Mesendoderm (in vitro differentiated cells): ENCODE results near the gene MCFD2.
A peak's percentile ranks its signal among the peaks of the same experiment; 100 is the strongest.

Experiments
- DNase-seq: peaks from one replicate; pipeline ENCODE4 v3.0.0; 2013
- H2AK5ac ChIP-seq: 2 replicates; pipeline ENCODE4 v1.6.1; 2013; ENCODE audit warnings: low read length, inconsistent platforms
- H2BK120ac ChIP-seq: 2 replicates; pipeline ENCODE4 v1.6.1; 2013; ENCODE audit warnings: low read depth, mild to moderate bottlenecking, low read length, moderate library complexity, mixed read lengths
- H2BK15ac ChIP-seq: replicated peaks from 2 replicates; pipeline ENCODE4 v1.6.1; 2013; ENCODE audit warnings: low read depth, mild to moderate bottlenecking, moderate library complexity
- H2BK5ac ChIP-seq: 2 replicates; pipeline ENCODE4 v1.6.1; 2013; ENCODE audit warnings: low read length, inconsistent platforms
- H3K18ac ChIP-seq: 2 replicates; pipeline ENCODE4 v1.6.1; 2013; ENCODE audit warnings: mild to moderate bottlenecking, low read length, mixed read lengths
- H3K23ac ChIP-seq: one replicate; pipeline ENCODE4 v1.6.1; 2013; ENCODE audit warnings: low read length
- H3K27ac ChIP-seq: 2 replicates; pipeline ENCODE4 v1.5.1; 2013; ENCODE audit warnings: low read depth, mild to moderate bottlenecking, inconsistent platforms, low read length, moderate library complexity
- H3K27me3 ChIP-seq: 2 replicates; pipeline ENCODE4 v1.6.1; 2013; ENCODE audit warnings: low read length, control low read depth, mild to moderate bottlenecking, inconsistent platforms; ENCODE audit not compliant: insufficient read depth, poor library complexity
- H3K36me3 ChIP-seq: 2 replicates; pipeline ENCODE4 v1.6.1; 2013; ENCODE audit warnings: low read length, inconsistent platforms; ENCODE audit not compliant: control insufficient read depth, insufficient read depth
- H3K4ac ChIP-seq: one replicate; pipeline ENCODE4 v1.6.1; 2013; ENCODE audit warnings: low read depth, mild to moderate bottlenecking, low read length, moderate library complexity
- H3K4me1 ChIP-seq: 2 replicates; pipeline ENCODE4 v1.6.1; 2013; ENCODE audit warnings: low read depth, low read length, inconsistent platforms; ENCODE audit not compliant: control insufficient read depth
- H3K4me2 ChIP-seq: 2 replicates; pipeline ENCODE4 v1.6.1; 2013; ENCODE audit warnings: low read length
- H3K4me3 ChIP-seq: 2 replicates; pipeline ENCODE4 v1.5.1; 2013; ENCODE audit warnings: mild to moderate bottlenecking, low read length
- H3K56ac ChIP-seq: one replicate; pipeline ENCODE4 v1.6.1; 2013; ENCODE audit warnings: low read length
- H3K79me1 ChIP-seq: 2 replicates; pipeline ENCODE4 v1.6.1; 2013; ENCODE audit warnings: low read length, inconsistent platforms
- H3K79me2 ChIP-seq: 2 replicates; pipeline ENCODE4 v1.6.1; 2013; ENCODE audit warnings: mild to moderate bottlenecking, low read length; ENCODE audit not compliant: control insufficient read depth, insufficient read depth
- H3K9ac ChIP-seq: 2 replicates; pipeline ENCODE4 v1.6.1; 2013; ENCODE audit warnings: low read length, inconsistent platforms
- H4K5ac ChIP-seq: one replicate; pipeline ENCODE4 v1.6.1; 2013; ENCODE audit warnings: low read length
- H4K8ac ChIP-seq: one replicate; pipeline ENCODE4 v1.6.1; 2013; ENCODE audit warnings: low read depth, mild to moderate bottlenecking, control low read depth, low read length, moderate library complexity
- WGBS: extraction: QIAGEN DNeasy Blood & Tissue Kit; methylation state at CpG from one replicate; pipeline ENCODE4 v1.1.7; 2013; ENCODE audit warnings: low lambda C conversion rate, missing lambda C conversion rate; ENCODE audit not compliant: insufficient coverage; ENCODE audit errors: extremely low coverage; 5-methylcytosine and 5-hydroxymethylcytosine counted together

The MCFD2 gene

GRCh38 chr2:46943881-46944798 is 28.5 kb upstream of the MCFD2 start:
- Histone ChIP-seq H3K36me3 (no peaks in the 10 kb centered on the region), H3K4me1 (peaks cover 7% of the 10 kb centered on the region), H3K56ac (no peak overlapping the region), H3K23ac (no peak overlapping the region), H3K4me2 (no peak overlapping the region), H3K4ac (no peak overlapping the region), H2AK5ac (no peak overlapping the region), H4K5ac (no peak overlapping the region), H4K8ac (no peak overlapping the region), H2BK15ac (no peak overlapping the region), H2BK120ac (no peak overlapping the region), H3K27ac (no peak overlapping the region), H3K79me1 (peaks cover 4% of the 10 kb centered on the region), H3K79me2 (peaks cover 4% of the 10 kb centered on the region), H3K9ac (no peak overlapping the region), H2BK5ac (no peak overlapping the region), H3K4me3 (no peak overlapping the region), H3K18ac (no peak overlapping the region), H3K27me3 (no peaks in the 10 kb centered on the region)
- no CpG with 5 or more reads among the region's 9 CpGs for WGBS
- no peak for DNase-seq

- H3K56ac ChIP-seq = no peak overlapping the region
- H2BK5ac ChIP-seq = no peak overlapping the region
- no peak overlapping the region for H3K18ac ChIP-seq
- no peak overlapping the region for H2BK120ac ChIP-seq
- no peak overlapping the region for H4K8ac ChIP-seq
- H3K23ac ChIP-seq = no peak overlapping the region
- H3K4ac ChIP-seq = no peak overlapping the region
- no peak overlapping the region for H3K4me2 ChIP-seq
- H2BK15ac ChIP-seq = no peak overlapping the region
- H3K79me2 ChIP-seq = peaks cover 3% of the 10 kb centered on the region
- no peak for DNase-seq
- H3K4me1 ChIP-seq = peaks cover 7% of the 10 kb centered on the region
- no peak overlapping the region for H4K5ac ChIP-seq
- no peak overlapping the region for H3K9ac ChIP-seq
- no peak overlapping the region for H2AK5ac ChIP-seq
- peaks cover 1% of the 10 kb centered on the region for H3K79me1 ChIP-seq
- no peaks in the 10 kb centered on the region for H3K36me3 ChIP-seq
- no peaks in the 10 kb centered on the region for H3K27me3 ChIP-seq
- H3K27ac ChIP-seq = no peak overlapping the region
- no CpG with 5 or more reads among the region's 10 CpGs for WGBS
- no peak overlapping the region for H3K4me3 ChIP-seq
These were observed 27.5 kb upstream of the MCFD2 start for GRCh38 chr2:46942891-46943626.

- no peak overlapping the region for H4K8ac ChIP-seq
These were observed 26.5 kb upstream of the MCFD2 start for GRCh38 chr2:46942143-46942526.

GRCh38 chr2:46939626-46940359 is 24.2 kb upstream of the MCFD2 start:
- Histone ChIP-seq H3K4ac (no peak overlapping the region), H2BK120ac (no peak overlapping the region), H3K27me3 (no peaks in the 10 kb centered on the region), H3K56ac (peak overlapping the region; percentile 75), H3K4me2 (no peak overlapping the region), H2AK5ac (peak overlapping the region; percentile 22), H2BK5ac (no peak overlapping the region), H4K5ac (no peak overlapping the region), H3K36me3 (no peaks in the 10 kb centered on the region), H3K27ac (peak overlapping the region; percentile 31), H3K79me2 (no peaks in the 10 kb centered on the region), H3K4me3 (no peak overlapping the region), H3K9ac (peak overlapping the region; percentile 53), H4K8ac (no peak overlapping the region), H3K4me1 (peaks cover 7% of the 10 kb centered on the region), H3K79me1 (no peaks in the 10 kb centered on the region), H3K18ac (peak overlapping the region; percentile 95), H3K23ac (no peak overlapping the region), H2BK15ac (no peak overlapping the region)
- no CpG with 5 or more reads among the region's 13 CpGs for WGBS
- peak; percentile 62 for DNase-seq

More at GRCh38 chr2:46942143-46942526, 26.5 kb upstream of the MCFD2 start:
- H3K18ac ChIP-seq = no peak overlapping the region
- H3K36me3 ChIP-seq = no peaks in the 10 kb centered on the region
- peak overlapping the region; percentile 90 for H3K4me3 ChIP-seq
- H3K79me2 ChIP-seq = no peaks in the 10 kb centered on the region
- no peak overlapping the region for H3K27ac ChIP-seq
- WGBS = no CpG with 5 or more reads among the region's 10 CpGs
- H3K9ac ChIP-seq = peak overlapping the region; percentile 90
- H3K23ac ChIP-seq = no peak overlapping the region
- H3K79me1 ChIP-seq = no peaks in the 10 kb centered on the region
- H2BK5ac ChIP-seq = no peak overlapping the region
- H3K4ac ChIP-seq = no peak overlapping the region
- peak overlapping the region; percentile 98 for H3K56ac ChIP-seq
- no peaks in the 10 kb centered on the region for H3K27me3 ChIP-seq
- no peak overlapping the region for H4K5ac ChIP-seq
- H2AK5ac ChIP-seq = no peak overlapping the region
- H3K4me2 ChIP-seq = peak overlapping the region; percentile 82
- no peak for DNase-seq
- no peak overlapping the region for H2BK120ac ChIP-seq
- no peak overlapping the region for H2BK15ac ChIP-seq
- H3K4me1 ChIP-seq = peaks cover 7% of the 10 kb centered on the region

- H3K4me2 ChIP-seq = no peak overlapping the region
- no peak overlapping the region for H4K5ac ChIP-seq
- no peak for DNase-seq
- H3K4me1 ChIP-seq = peaks cover 7% of the 10 kb centered on the region
- no peak overlapping the region for H4K8ac ChIP-seq
- no peaks in the 10 kb centered on the region for H3K79me1 ChIP-seq
- H3K4ac ChIP-seq = no peak overlapping the region
- whole genome bisulfite sequencing = no CpG with 5 or more reads among the region's 4 CpGs
- no peak overlapping the region for H3K4me3 ChIP-seq
- no peak overlapping the region for H3K9ac ChIP-seq
- H2BK120ac ChIP-seq = no peak overlapping the region
- H2BK5ac ChIP-seq = no peak overlapping the region
- H3K79me2 ChIP-seq = no peaks in the 10 kb centered on the region
- no peak overlapping the region for H3K27ac ChIP-seq
- no peak overlapping the region for H3K18ac ChIP-seq
- H2BK15ac ChIP-seq = no peak overlapping the region
- H3K27me3 ChIP-seq = no peaks in the 10 kb centered on the region
- H3K36me3 ChIP-seq = no peaks in the 10 kb centered on the region
- H2AK5ac ChIP-seq = no peak overlapping the region
- no peak overlapping the region for H3K23ac ChIP-seq
- H3K56ac ChIP-seq = no peak overlapping the region
These were observed 21.9 kb upstream of the MCFD2 start for GRCh38 chr2:46937471-46937901.
